Measurements from ENCODE around the gene INPP5A.
"Not testable (repeated sequence)": the region's sequence is repeated elsewhere in the genome, so short reads cannot be mapped to it uniquely, and the experiment has no call there.

The INPP5A gene

DNA sequence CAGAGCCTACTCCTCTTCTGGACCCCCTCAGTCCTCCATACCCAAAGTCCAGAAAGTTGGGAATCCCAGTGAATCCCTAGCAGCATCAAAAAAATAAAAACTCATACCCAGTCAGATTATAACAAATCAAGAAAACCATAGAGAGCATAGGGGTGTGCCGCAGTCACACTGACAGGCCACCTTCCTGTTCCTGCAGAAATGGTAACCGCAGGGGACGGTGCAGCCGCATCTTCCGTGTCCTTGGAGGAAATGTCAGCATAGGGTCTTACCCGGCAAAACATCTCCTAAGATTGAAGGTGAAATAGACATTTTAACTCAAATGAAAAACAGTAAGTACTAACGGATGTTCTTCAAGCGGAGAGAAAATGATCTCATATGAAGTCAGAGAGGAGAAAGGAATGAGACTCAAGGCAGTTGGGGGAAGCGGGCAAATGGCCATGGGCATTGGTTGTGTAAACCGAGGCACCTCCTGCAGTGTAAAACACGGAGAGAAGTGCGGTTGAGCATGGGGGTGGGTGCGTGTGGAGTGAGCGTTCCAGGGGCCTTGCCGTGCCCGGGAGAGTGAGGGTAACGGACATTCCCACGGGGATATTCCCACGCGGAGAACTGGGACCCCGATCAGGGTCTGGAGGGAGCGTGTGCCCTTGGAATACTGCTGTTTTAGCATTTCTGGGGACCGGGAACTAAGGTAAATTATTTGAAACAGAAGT lies 137.6 kb downstream of the INPP5A start:
- Histone ChIP-seq H3K27me3 (ENCODE audit: control insufficient read depth, insufficient read depth, low read length) (no peaks in the 10 kb centered on the region), H3K36me3 (ENCODE audit: control insufficient read depth, insufficient read depth, low read length) (no peaks in the 10 kb centered on the region), H3K9ac (ENCODE audit: low read length) (no peak overlapping the region), H3K27ac (ENCODE audit: low read depth, low read length) (no peak overlapping the region), H3K4me1 (ENCODE audit: control insufficient read depth, insufficient read depth, low read length) (no peaks in the 10 kb centered on the region), H3K4me3 (ENCODE audit: low read depth, low read length) (no peak overlapping the region), H3K9me3 (ENCODE audit: control insufficient read depth, insufficient read depth, low read depth, low read length) (peaks cover 6% of the 10 kb centered on the region; the same call in 1 of the 2 replicates)

DNA sequence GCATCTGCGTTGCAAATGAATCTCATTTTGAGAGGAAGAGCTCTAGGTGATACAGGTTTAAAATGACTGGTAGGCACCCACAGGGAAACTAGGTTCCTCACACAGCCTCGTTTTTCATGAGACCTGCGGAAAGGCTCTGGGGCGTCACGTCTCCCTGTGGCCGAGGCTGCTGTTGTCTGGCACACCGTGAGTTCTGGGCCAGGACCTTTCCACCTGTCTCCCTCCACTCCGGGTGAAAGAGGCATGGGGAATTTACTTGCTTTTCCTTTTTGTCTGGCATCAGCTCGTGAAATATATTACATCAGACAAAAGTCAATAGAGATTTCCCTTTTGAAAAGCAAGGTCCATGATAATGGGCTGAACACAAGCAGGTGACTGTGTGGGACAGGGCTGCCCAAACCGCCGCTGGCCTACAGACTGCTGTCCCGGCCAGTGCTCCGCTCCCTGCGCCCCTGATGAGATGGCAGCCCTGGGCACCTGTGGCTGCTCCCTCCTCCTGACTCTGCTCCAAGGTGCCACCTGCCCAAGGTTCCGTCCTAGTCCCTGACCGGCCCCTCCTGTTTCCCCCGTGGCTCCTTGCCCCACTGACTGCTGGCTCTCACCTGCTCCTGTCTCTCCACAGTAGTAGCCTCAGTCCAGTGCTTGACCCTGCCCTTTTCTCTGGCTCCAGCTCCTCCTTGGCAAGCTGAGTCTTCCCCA lies 138.8 kb downstream of the INPP5A start:
- H3K27me3 ChIP-seq (ENCODE audit: control insufficient read depth, insufficient read depth, low read length) = no peaks in the 10 kb centered on the region
- peaks cover 6% of the 10 kb centered on the region; the same call in 1 of the 2 replicates for H3K9me3 ChIP-seq (ENCODE audit: control insufficient read depth, insufficient read depth, low read depth, low read length)
- no peaks in the 10 kb centered on the region for H3K36me3 ChIP-seq (ENCODE audit: control insufficient read depth, insufficient read depth, low read length)
- no peak overlapping the region for H3K9ac ChIP-seq (ENCODE audit: low read length)
- H3K4me3 ChIP-seq (ENCODE audit: low read depth, low read length) = no peak overlapping the region
- H3K4me1 ChIP-seq (ENCODE audit: control insufficient read depth, insufficient read depth, low read length) = no peaks in the 10 kb centered on the region
- H3K27ac ChIP-seq (ENCODE audit: low read depth, low read length) = no peak overlapping the region

GRCh38 chr10:132677096-132677472 lies 139.5 kb downstream of the INPP5A start:
- no peak overlapping the region for H3K27ac ChIP-seq (ENCODE audit: low read depth, low read length)
- no peaks in the 10 kb centered on the region for H3K27me3 ChIP-seq (ENCODE audit: control insufficient read depth, insufficient read depth, low read length)
- no peak overlapping the region for H3K4me3 ChIP-seq (ENCODE audit: low read depth, low read length)
- H3K36me3 ChIP-seq (ENCODE audit: control insufficient read depth, insufficient read depth, low read length) = no peaks in the 10 kb centered on the region
- H3K9ac ChIP-seq (ENCODE audit: low read length) = no peak overlapping the region
- peaks cover 6% of the 10 kb centered on the region; the same call in 1 of the 2 replicates for H3K9me3 ChIP-seq (ENCODE audit: control insufficient read depth, insufficient read depth, low read depth, low read length)
- H3K4me1 ChIP-seq (ENCODE audit: control insufficient read depth, insufficient read depth, low read length) = no peaks in the 10 kb centered on the region

- Histone ChIP-seq H3K9me3 (ENCODE audit: control insufficient read depth, insufficient read depth, low read depth, low read length) (peaks cover 6% of the 10 kb centered on the region; the same call in 1 of the 2 replicates), H3K9ac (ENCODE audit: low read length) (no peak overlapping the region), H3K27me3 (ENCODE audit: control insufficient read depth, insufficient read depth, low read length) (no peaks in the 10 kb centered on the region), H3K36me3 (ENCODE audit: control insufficient read depth, insufficient read depth, low read length) (no peaks in the 10 kb centered on the region), H3K27ac (ENCODE audit: low read depth, low read length) (no peak overlapping the region), H3K4me3 (ENCODE audit: low read depth, low read length) (no peak overlapping the region), H3K4me1 (ENCODE audit: control insufficient read depth, insufficient read depth, low read length) (no peaks in the 10 kb centered on the region)
Measured at GRCh38 chr10:132677473-132678227, 140.1 kb downstream of the INPP5A start.

- no peak overlapping the region for H3K27ac ChIP-seq (ENCODE audit: low read depth, low read length)
- H3K9me3 ChIP-seq (ENCODE audit: control insufficient read depth, insufficient read depth, low read depth, low read length) = peaks cover 6% of the 10 kb centered on the region; the same call in 1 of the 2 replicates
- no peak overlapping the region for H3K4me3 ChIP-seq (ENCODE audit: low read depth, low read length)
- no peaks in the 10 kb centered on the region for H3K27me3 ChIP-seq (ENCODE audit: control insufficient read depth, insufficient read depth, low read length)
- H3K9ac ChIP-seq (ENCODE audit: low read length) = no peak overlapping the region
- H3K36me3 ChIP-seq (ENCODE audit: control insufficient read depth, insufficient read depth, low read length) = no peaks in the 10 kb centered on the region
- H3K4me1 ChIP-seq (ENCODE audit: control insufficient read depth, insufficient read depth, low read length) = no peaks in the 10 kb centered on the region
Measured at GRCh38 chr10:132678436-132679216, 141.0 kb downstream of the INPP5A start.

GRCh38 chr10:132679217-132679595 lies 141.6 kb downstream of the INPP5A start:
- peaks cover 6% of the 10 kb centered on the region; the same call in 1 of the 2 replicates for H3K9me3 ChIP-seq (ENCODE audit: control insufficient read depth, insufficient read depth, low read depth, low read length)
- no peak overlapping the region for H3K4me3 ChIP-seq (ENCODE audit: low read depth, low read length)
- no peaks in the 10 kb centered on the region for H3K4me1 ChIP-seq (ENCODE audit: control insufficient read depth, insufficient read depth, low read length)
- no peak overlapping the region for H3K27ac ChIP-seq (ENCODE audit: low read depth, low read length)
- no peaks in the 10 kb centered on the region for H3K36me3 ChIP-seq (ENCODE audit: control insufficient read depth, insufficient read depth, low read length)
- no peak overlapping the region for H3K9ac ChIP-seq (ENCODE audit: low read length)
- H3K27me3 ChIP-seq (ENCODE audit: control insufficient read depth, insufficient read depth, low read length) = no peaks in the 10 kb centered on the region

GRCh38 chr10:132679640-132680039 lies 142.1 kb downstream of the INPP5A start:
- Histone ChIP-seq H3K4me3 (ENCODE audit: low read depth, low read length) (no peak overlapping the region), H3K27ac (ENCODE audit: low read depth, low read length) (no peak overlapping the region), H3K4me1 (ENCODE audit: control insufficient read depth, insufficient read depth, low read length) (no peaks in the 10 kb centered on the region), H3K36me3 (ENCODE audit: control insufficient read depth, insufficient read depth, low read length) (no peaks in the 10 kb centered on the region), H3K9me3 (ENCODE audit: control insufficient read depth, insufficient read depth, low read depth, low read length) (peaks cover 6% of the 10 kb centered on the region; the same call in 1 of the 2 replicates), H3K9ac (ENCODE audit: low read length) (no peak overlapping the region), H3K27me3 (ENCODE audit: control insufficient read depth, insufficient read depth, low read length) (no peaks in the 10 kb centered on the region)

DNA sequence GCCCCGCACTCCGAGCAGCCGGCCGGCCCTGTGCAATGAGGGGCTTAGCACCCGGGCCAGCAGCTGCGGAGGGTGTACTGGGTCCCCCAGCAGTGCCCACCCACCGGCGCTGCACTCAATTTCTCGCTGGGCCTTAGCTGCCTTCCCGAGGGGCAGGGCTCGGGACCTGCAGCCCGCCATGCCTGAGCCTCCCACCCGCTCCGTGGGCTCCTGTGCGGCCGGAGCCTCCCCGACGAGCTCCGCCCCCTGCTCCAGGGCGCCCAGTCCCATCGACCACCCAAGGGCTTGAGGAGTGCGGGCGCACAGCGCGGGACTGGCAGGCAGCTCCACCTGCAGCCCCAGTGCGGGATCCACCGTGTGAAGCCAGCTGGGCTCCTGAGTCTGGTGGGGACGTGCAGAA lies 143.2 kb downstream of the INPP5A start:
- H3K27me3 ChIP-seq (ENCODE audit: control insufficient read depth, insufficient read depth, low read length); H3K4me3 ChIP-seq (ENCODE audit: low read depth, low read length); H3K4me1 ChIP-seq (ENCODE audit: control insufficient read depth, insufficient read depth, low read length); H3K9ac ChIP-seq (ENCODE audit: low read length); H3K9me3 ChIP-seq (ENCODE audit: control insufficient read depth, insufficient read depth, low read depth, low read length); H3K27ac ChIP-seq (ENCODE audit: low read depth, low read length); H3K36me3 ChIP-seq (ENCODE audit: control insufficient read depth, insufficient read depth, low read length): not testable (repeated sequence)

DNA sequence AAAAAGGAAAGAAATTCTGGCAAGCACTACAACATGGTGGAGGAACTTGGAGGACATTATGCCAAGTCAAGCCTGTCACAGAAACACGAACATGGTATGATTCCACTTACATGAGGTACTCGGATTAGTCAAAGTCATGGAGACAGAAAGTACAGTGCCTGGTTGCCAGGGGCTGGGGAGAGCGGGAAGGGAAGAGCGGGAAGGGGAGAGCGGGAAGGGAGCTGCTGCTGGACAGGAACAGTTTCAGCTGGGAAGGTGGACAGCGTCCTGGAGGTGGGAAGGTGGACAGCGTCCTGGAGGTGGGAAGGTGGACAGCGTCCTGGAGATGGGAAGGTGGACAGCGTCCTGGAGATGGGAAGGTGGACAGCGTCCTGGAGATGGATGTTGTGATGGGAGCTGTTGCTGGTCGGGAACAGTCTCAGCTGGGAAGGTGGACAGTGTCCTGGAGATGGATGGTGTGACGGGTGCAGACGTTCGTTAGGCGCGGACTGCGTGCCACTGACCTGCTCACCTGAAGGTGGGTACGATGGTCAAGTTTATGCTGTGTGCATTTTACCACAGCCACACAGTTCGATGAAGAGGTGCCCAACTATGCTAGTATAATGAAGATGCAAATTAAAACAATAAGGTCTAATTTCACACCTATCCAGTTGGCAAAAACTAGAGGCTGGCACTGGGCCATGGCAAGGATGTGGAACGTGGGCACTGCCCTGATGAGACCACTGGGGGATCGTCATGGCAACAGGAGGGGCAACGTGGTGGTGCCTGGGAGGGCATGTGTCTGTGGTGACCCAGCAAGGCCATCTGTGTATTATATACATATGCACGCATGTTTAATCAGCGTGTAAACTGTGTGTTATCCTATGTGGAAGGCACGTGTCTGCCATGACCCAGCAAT lies 144.5 kb downstream of the INPP5A start:
- Histone ChIP-seq H3K9ac (ENCODE audit: low read length) (no peak overlapping the region), H3K27ac (ENCODE audit: low read depth, low read length) (no peak overlapping the region), H3K9me3 (ENCODE audit: control insufficient read depth, insufficient read depth, low read depth, low read length) (peaks cover 6% of the 10 kb centered on the region; the same call in 1 of the 2 replicates)

More for the DNA sequence above, 144.5 kb downstream of the INPP5A start:
- H3K27me3 ChIP-seq (ENCODE audit: control insufficient read depth, insufficient read depth, low read length) = no peaks in the 10 kb centered on the region
- no peaks in the 10 kb centered on the region for H3K36me3 ChIP-seq (ENCODE audit: control insufficient read depth, insufficient read depth, low read length)
- H3K4me1 ChIP-seq (ENCODE audit: control insufficient read depth, insufficient read depth, low read length) = peaks cover 8% of the 10 kb centered on the region; the same call in 1 of the 2 replicates
- no peak overlapping the region for H3K4me3 ChIP-seq (ENCODE audit: low read depth, low read length)

All from HUES6 (cell line).